ENCODE results near the gene KCNAB1.

- no peak for TF ChIP-seq CTCF (IDR thresholded peaks at IDR 0.05)
- TF ChIP-seq POLR2A (IDR thresholded peaks at IDR 0.05): no peak
- no peak for TF ChIP-seq EP300 (IDR thresholded peaks at IDR 0.05)
Observed at GRCh38 chr3:156163848-156164247, 43.5 kb downstream of the KCNAB1 start.

All from suprapubic skin (tissue), 3 donors.